HepG2 (cell line): ENCODE data around the gene KAZALD1. TPM values are rescaled to one million over a fixed set of nuclear protein-coding genes. Genes with fewer than 3 reads are reported as not detected.

Experiments
- ATAC-seq: fragments of 200-7000 bp; cut with Tn5 transposase; 3 replicates; pipeline ENCODE4 v1.9.1; 2020; ENCODE audit warnings: mild to moderate bottlenecking, moderate library complexity
- BruUV-seq: library from RNA; stranded (reverse); fragments of 400-500 nt; replicated peaks from 2 replicates; lab custom pipeline; 2021; lab: Mats Ljungman, UMichigan
- CTCF ChIA-PET: fragments of 300-600 bp; formaldehyde crosslinking; extraction: SDS; loops from one replicate; lab custom pipeline; 2021; ENCODE audit warnings: low total read pairs, inconsistent platforms, low intra/inter-chr PET ratio; lab: Yijun Ruan, JAX
- POLR2A ChIA-PET: fragments of 350-600 bp; sonication (Branson Sonifier 250); formaldehyde crosslinking; loops from one replicate; lab custom pipeline; 2020; ENCODE audit warnings: antibody characterized with exemption, inconsistent platforms; lab: Yijun Ruan, JAX
- DNase-seq: peaks from one replicate; pipeline ENCODE4 v3.0.0-alpha.2; 2015; ENCODE audit warnings: low spot score
- FAIRE-seq: peaks from 3 replicates; lab custom pipeline; 2011; peaks lifted over from hg19 to GRCh38; lab: Jason Lieb, UNC
- H2AFZ ChIP-seq: one replicate; pipeline ENCODE4 v1.6.1; 2011; ENCODE audit warnings: low read length, inconsistent platforms
- H3K27ac ChIP-seq: fragments of 300-600 bp; 3 replicates; pipeline ENCODE4 v1.8.0; 2011; ENCODE audit warnings: mixed run types, mild to moderate bottlenecking, mixed read lengths, low read length, inconsistent platforms; ENCODE audit not compliant: insufficient read depth; ENCODE audit errors: extremely low read length
- H3K27me3 ChIP-seq, 2 experiments: fragments of 200-600 bp in 1 of 2; 2 replicates in 1 of 2; 3 replicates in 1 of 2; pipeline versions ENCODE4 v1.6.0 to v1.8.0; 2011; ENCODE audit warnings: low read length in 2 of 2, mild to moderate bottlenecking in 2 of 2, moderate library complexity in 2 of 2, inconsistent platforms in 1 of 2; ENCODE audit not compliant: insufficient read depth in 2 of 2, control insufficient read depth in 1 of 2
- H3K36me3 ChIP-seq, 2 experiments: fragments of 200-600 bp in 1 of 2; replicated peaks in 1 of 2; 2 replicates in 1 of 2; 3 replicates in 1 of 2; pipeline versions ENCODE4 v1.5.1 to v1.8.0; 2011; ENCODE audit warnings: low read length in 2 of 2, inconsistent platforms in 1 of 2; ENCODE audit not compliant: insufficient read depth in 2 of 2, control insufficient read depth in 1 of 2
- H3K4me1 ChIP-seq: 2 replicates; pipeline ENCODE4 v1.5.1; 2012; ENCODE audit warnings: low read length, inconsistent platforms; ENCODE audit not compliant: insufficient read depth
- H3K4me2 ChIP-seq: 2 replicates; pipeline ENCODE4 v1.6.0; 2011; ENCODE audit warnings: low read depth, low read length, inconsistent platforms
- H3K4me3 ChIP-seq, 3 experiments: fragments of 200-600 bp in 1 of 3; sonication (generic), shearing (Covaris generic) in 1 of 3; replicated peaks in 1 of 3; 2 replicates each; pipeline ENCODE4 v1.5.1; 2011 to 2016; ENCODE audit warnings: low read length in 3 of 3, inconsistent platforms in 2 of 3, low read depth in 2 of 3, mild to moderate bottlenecking in 2 of 3, control low read depth in 1 of 3, mixed read lengths in 1 of 3; ENCODE audit not compliant: insufficient read depth in 1 of 3
- H3K79me2 ChIP-seq: one replicate; pipeline ENCODE4 v1.6.1; 2011; ENCODE audit warnings: low read length, inconsistent platforms; ENCODE audit not compliant: insufficient read depth
- H3K9ac ChIP-seq: 2 replicates; pipeline ENCODE4 v1.6.0; 2011; ENCODE audit warnings: mild to moderate bottlenecking, low read depth, low read length, inconsistent platforms; ENCODE audit not compliant: insufficient read depth
- H3K9me3 ChIP-seq: 2 replicates; pipeline ENCODE4 v1.5.1; 2012; ENCODE audit warnings: mild to moderate bottlenecking, low read length
- H4K20me1 ChIP-seq: 2 replicates; pipeline ENCODE4 v1.6.0; 2011; ENCODE audit warnings: inconsistent platforms, mild to moderate bottlenecking, low read length, moderate library complexity; ENCODE audit not compliant: insufficient read depth
- KLF6 ChIP-seq: IDR thresholded peaks from 2 replicates; pipeline ENCODE4 v1.8.0; 2016; ENCODE audit warnings: missing biosample characterization, missing genetic modification reagents
- MAF1 ChIP-seq: sonication (generic); formaldehyde crosslinking; IDR thresholded peaks from 2 replicates; pipeline ENCODE4 v1.5.0; 2020; ENCODE audit warnings: missing genetic modification reagents, borderline replicate concordance
- MIER3 ChIP-seq: IDR thresholded peaks from 2 replicates; pipeline ENCODE4 v1.6.1; 2016; ENCODE audit warnings: missing compliant biosample characterization, borderline replicate concordance
- XBP1 ChIP-seq: sonication (generic); formaldehyde crosslinking; IDR thresholded peaks from 2 replicates; pipeline ENCODE4 v1.5.0; 2020; ENCODE audit warnings: missing genetic modification reagents
- ZNF10 ChIP-seq: sonication (generic); formaldehyde crosslinking; IDR thresholded peaks from 2 replicates; pipeline ENCODE4 v1.4.0; 2020; ENCODE audit warnings: mild to moderate bottlenecking, low read depth, missing genetic modification reagents, borderline replicate concordance
- ZNF251 ChIP-seq: sonication (generic); formaldehyde crosslinking; IDR thresholded peaks from 2 replicates; pipeline ENCODE4 v1.9.0; 2021; ENCODE audit warnings: mild to moderate bottlenecking, missing genetic modification reagents
- ZNF296 ChIP-seq: sonication (generic); formaldehyde crosslinking; conservative IDR thresholded peaks from 2 replicates; pipeline ENCODE4 v1.5.0; 2020; ENCODE audit warnings: mild to moderate bottlenecking, missing genetic modification reagents
- ZNF562 ChIP-seq: sonication (generic); formaldehyde crosslinking; IDR thresholded peaks from 2 replicates; pipeline ENCODE4 v1.8.0; 2022; ENCODE audit warnings: missing genetic modification reagents, borderline replicate concordance
- ZNF687 ChIP-seq: sonication (generic); formaldehyde crosslinking; IDR thresholded peaks from 2 replicates; pipeline ENCODE4 v1.5.1; 2020; ENCODE audit warnings: mild to moderate bottlenecking, missing genetic modification reagents, moderate library complexity
- ZSCAN12 ChIP-seq: sonication (generic); formaldehyde crosslinking; IDR thresholded peaks from 2 replicates; pipeline ENCODE4 v1.9.0; 2021; ENCODE audit warnings: mild to moderate bottlenecking, missing genetic modification reagents
- WGBS: methylation state at CpG from one replicate; pipeline ENCODE4 v1.1.6; 2017; ENCODE audit warnings: low lambda C conversion rate; 5-methylcytosine and 5-hydroxymethylcytosine counted together
- in situ Hi-C: cut with HindIII; loops from 2 replicates; pipeline ENCODE4 v1.10.0; 2017; ENCODE audit warnings: low pct_unique_long_range_greater_than_20kb; ENCODE audit not compliant: extremely low pct_ligation_motif_present
- intact Hi-C: fragments of 100-400 bp; cut with micrococcal nuclease; formaldehyde crosslinking; loops from one replicate; pipeline ENCODE4 v1.10.0; 2022; ENCODE audit not compliant: unreplicated experiment
- polyA plus RNA-seq, 8 experiments: library from polyadenylated mRNA; depleted of rRNA in 3 of 8; stranded (reverse) in 7 of 8; unstranded in 1 of 8; fragments of >200 nt; fragmentation: Illumina TruSeq in 4 of 8; extraction: Trizol in 4 of 8; gene quantifications; 2 replicates each; pipeline versions ENCODE4 v1.2.1 to v1.2.3, GENCODE V29; 2011 to 2016; ENCODE audit warnings: low read depth in 4 of 8, missing spikeins in 1 of 8, mixed read lengths in 1 of 8; ENCODE audit not compliant: insufficient read depth in 1 of 8
- total RNA-seq, 5 experiments: library from RNA; depleted of rRNA; stranded (reverse); fragments of >200 nt; fragmentation: Illumina TruSeq; extraction: Trizol; gene quantifications; 2 replicates each; pipeline ENCODE4 v1.2.3, GENCODE V29; 2016; ENCODE audit warnings: low read depth in 1 of 5
- TF ChIP-seq, protein P1 (sequence below): sonication (generic); formaldehyde crosslinking; IDR thresholded peaks from 2 replicates; pipeline ENCODE4 v1.4.0; 2020; ENCODE audit warnings: missing genetic modification reagents; ENCODE audit errors: not compliant biosample characterization

KAZALD1 gene
- total and polyA plus RNA-seq, 2 of the 13 experiments (the other 11 are each of a cell fraction or from before 2014, with no cell fraction given), result 16.7 to 27.7 TPM

DNA sequence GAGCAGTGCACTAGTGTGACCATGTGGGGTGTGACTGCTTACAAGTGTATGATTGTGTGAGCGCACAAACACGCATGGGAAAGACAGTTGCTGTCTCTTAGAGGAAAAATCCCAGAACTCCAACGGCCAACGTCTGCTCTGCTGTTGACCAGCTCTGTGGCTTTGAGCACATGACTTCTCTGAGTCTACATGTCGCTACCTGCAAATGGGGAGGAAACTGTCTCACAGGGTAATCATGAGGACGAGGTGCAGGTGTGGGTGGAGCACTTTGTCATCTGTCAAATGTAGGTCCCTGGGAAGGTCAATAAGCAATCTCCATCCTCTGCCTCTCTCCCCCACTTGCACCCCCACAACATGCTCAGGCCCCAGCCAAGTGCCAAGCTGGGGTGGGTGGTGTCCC lies 38.1 kb downstream of the KAZALD1 start (continued):
- TF ChIP-seq, protein P1, sequence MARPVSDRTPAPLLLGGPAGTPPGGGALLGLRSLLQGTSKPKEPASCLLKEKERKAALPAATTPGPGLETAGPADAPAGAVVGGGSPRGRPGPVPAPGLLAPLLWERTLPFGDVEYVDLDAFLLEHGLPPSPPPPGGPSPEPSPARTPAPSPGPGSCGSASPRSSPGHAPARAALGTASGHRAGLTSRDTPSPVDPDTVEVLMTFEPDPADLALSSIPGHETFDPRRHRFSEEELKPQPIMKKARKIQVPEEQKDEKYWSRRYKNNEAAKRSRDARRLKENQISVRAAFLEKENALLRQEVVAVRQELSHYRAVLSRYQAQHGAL (CRISPR knock-in tag), result no peak
- TF ChIP-seq, all 625 proteins: peak for 0

DNA sequence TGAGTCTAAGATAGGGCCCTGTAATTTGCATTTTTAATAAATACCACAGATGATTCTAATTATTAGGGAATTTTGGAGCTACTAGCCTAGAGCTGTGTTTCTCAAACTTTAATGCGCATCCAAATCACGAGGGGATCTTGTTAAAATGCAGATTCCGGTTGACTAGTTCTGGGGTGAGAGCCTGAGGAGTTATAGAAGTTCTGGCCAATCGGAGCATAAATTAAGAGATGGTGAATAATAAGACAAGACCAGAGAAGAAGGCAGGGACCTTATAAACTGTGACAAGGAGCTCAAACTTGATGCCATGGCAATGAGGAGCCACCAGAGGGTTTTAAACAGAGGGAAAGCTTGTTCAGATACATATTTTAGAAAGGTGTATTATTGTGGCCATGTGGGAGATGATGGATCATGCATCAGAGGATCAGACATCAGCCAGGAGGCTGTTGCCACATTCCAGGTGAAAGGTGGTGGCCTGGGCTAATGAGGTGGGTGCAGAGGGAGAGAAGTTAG lies 39.6 kb downstream of the KAZALD1 start:
- POLR2A ChIA-PET, result interaction anchor here (1.2 kb wide), 1 partner anchor 12 kb away, joined by 11 read pairs; no protein-coding TSS in a partner anchor
- Histone ChIP-seq H3K9ac (no peak overlapping the region), H3K4me3 (no peak overlapping the region), H3K27ac (no peak overlapping the region), H2AFZ (no peak overlapping the region), H3K4me1 (no peaks in the 10 kb centered on the region)
- no peak for ATAC-seq
- DNase-seq, result no peak
- in situ Hi-C loops, result no loop called here
- BruUV-seq, result no TSS peak
- WGBS, result 43% methylated on average over 4 of the region's 4 CpGs
- no peak for TF ChIP-seq ZNF251 (CRISPR knock-in tag)
- TF ChIP-seq ZNF10 (CRISPR knock-in tag), result no peak
- TF ChIP-seq ZSCAN12 (CRISPR knock-in tag), result no peak
- TF ChIP-seq ZNF562 (CRISPR knock-in tag), result no peak
- TF ChIP-seq, all 625 proteins: peak for 0
- Histone ChIP-seq H3K9me3 (no peaks in the 10 kb centered on the region), H3K79me2 (no peaks in the 10 kb centered on the region), H3K36me3 (no peaks in the 10 kb centered on the region), H3K4me2 (no peak overlapping the region), H3K27me3 (peaks cover 3 to 25% of the 10 kb centered on the region in 2 experiments; a peak in 4 of 5 replicates), H4K20me1 (no peaks in the 10 kb centered on the region)
- intact Hi-C loops, result no loop called here
- CTCF ChIA-PET, result no interaction called here
- no peak for FAIRE-seq

DNA sequence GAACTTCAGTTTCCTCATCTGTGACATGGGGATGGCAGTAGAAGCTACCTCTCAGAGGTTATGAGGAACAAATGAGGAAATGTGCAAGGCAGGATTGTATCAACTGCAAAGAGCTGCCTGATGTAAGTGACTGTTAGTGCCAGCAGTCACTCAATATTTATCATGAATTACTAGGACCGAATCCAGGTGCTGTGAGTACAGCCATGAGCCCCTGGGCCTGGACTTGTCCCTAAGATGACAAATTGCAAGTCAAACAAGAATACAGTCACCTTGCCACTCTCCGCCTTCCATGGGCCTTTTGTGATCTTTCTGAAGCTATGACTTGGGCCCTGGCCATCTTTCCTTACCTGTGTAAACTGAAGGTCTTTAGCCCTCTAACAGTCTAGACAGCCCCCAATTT lies 41.6 kb downstream of the KAZALD1 start:
- in situ Hi-C loops, result no loop called here
- peaks cover 5 to 29% of the 10 kb centered on the region in 2 experiments; a peak in 4 of 5 replicates for H3K27me3 ChIP-seq
- H4K20me1 ChIP-seq, result no peaks in the 10 kb centered on the region
- no peak overlapping the region for H3K9ac ChIP-seq
- no peak overlapping the region for H2AFZ ChIP-seq
- DNase-seq (no peak), FAIRE-seq (no peak), ATAC-seq (no peak)
- H3K4me1 ChIP-seq, result no peaks in the 10 kb centered on the region
- no peak overlapping the region for H3K4me3 ChIP-seq
- 14% methylated on average over 1 of the region's 2 CpGs for WGBS
- POLR2A ChIA-PET, result no interaction called here
- H3K4me2 ChIP-seq, result no peak overlapping the region
- CTCF ChIA-PET, result no interaction called here
- no TSS peak for BruUV-seq
- no peaks in the 10 kb centered on the region for H3K9me3 ChIP-seq
- no peaks in the 10 kb centered on the region for H3K79me2 ChIP-seq
- H3K36me3 ChIP-seq, result no peaks in the 10 kb centered on the region
- no peak overlapping the region for H3K27ac ChIP-seq
- intact Hi-C loops, result no loop called here
- no peak for TF ChIP-seq ZSCAN12 (CRISPR knock-in tag)
- no peak for TF ChIP-seq ZNF687 (CRISPR knock-in tag)
- TF ChIP-seq MIER3 (CRISPR knock-in tag), result no peak
- no peak for TF ChIP-seq KLF6
- TF ChIP-seq XBP1, result no peak
- no peak for TF ChIP-seq MAF1 (CRISPR knock-in tag)
- TF ChIP-seq ZNF296 (CRISPR knock-in tag), result no peak
